Activated CD8-positive, alpha-beta memory T cell treated with anti-CD3 and anti-CD28 coated beads for 36 hours (primary cell): ENCODE measurements around the gene CTRL. TPM values are rescaled to one million over a fixed set of nuclear protein-coding genes. Genes with fewer than 3 reads are reported as not detected.
"Not testable (repeated sequence)": the region's sequence is repeated elsewhere in the genome, so short reads cannot be mapped to it uniquely, and the experiment has no call there.

ENCODE experiments used
- CTCF ChIA-PET: fragments of 350-600 bp; sonication (Branson Sonifier 250); formaldehyde crosslinking; loops from one replicate; lab custom pipeline; 2021; ENCODE audit warnings: antibody characterized with exemption; lab: Charles Lee
- POLR2A ChIA-PET: fragments of 350-600 bp; sonication (Branson Sonifier 250); formaldehyde crosslinking; loops from one replicate; lab custom pipeline; 2021; ENCODE audit warnings: antibody characterized with exemption; lab: Charles Lee
- total RNA-seq, 2 experiments: library from RNA; stranded (reverse); gene quantifications; one replicate each; pipeline ENCODE4 v1.2.3, GENCODE V29; 2021

CTRL gene
- 1 to 10 TPM; 2.7 to 4.5 TPM for total RNA-seq

DNA sequence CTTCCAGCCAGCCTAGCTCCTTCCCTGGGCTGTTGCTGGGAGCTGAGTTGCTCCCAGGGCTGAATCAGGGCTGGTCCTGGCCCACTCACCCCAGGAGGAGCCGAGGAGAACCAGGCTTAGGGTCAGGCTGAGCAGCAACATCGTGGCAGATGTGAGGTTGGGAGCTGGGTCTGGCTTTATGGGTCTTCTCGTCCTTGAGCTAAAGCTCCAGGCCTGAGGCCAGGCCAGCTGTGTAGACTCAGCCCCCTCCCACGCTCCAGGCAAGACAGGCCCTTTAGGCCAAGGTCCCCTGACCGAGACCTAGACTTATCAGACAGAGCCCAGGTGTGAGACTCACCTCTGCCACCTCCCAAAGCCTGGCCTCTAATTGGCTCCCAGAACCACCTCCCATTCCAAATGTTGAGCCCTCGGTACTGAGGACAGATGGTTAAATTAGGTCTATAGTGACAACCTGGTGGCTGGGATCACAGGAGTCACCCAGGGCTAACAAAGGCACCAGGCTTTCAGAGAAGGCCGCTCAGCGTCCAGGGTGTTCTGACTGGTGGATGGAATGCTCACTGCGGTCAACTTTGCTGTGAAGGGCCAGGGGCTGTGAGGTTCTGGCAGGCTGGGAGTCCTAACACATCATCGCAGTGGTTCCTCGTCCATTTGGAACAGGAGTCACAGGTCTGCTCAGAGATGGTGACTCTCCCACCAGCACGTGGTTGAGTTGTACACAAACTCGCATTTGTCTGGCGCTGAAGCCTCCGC is at the start of gene CTRL:
Gene CTRL, minus strand, starts transcription at position 151 of the 750 bp plus-strand sequence. Its CDS starts 10 bp downstream, at position 141.
- POLR2A ChIA-PET: interaction anchor here (0.6 kb wide), 1 partner anchor 434 kb away, joined by 3 read pairs; no protein-coding TSS in a partner anchor
- CTCF ChIA-PET: interaction anchor here (0.6 to 6.1 kb wide), 6 partner anchors 10 to 254 kb away, joined by 3 to 45 read pairs (median 4); partner anchors contain the start of genes NRN1L and PSKH1

DNA sequence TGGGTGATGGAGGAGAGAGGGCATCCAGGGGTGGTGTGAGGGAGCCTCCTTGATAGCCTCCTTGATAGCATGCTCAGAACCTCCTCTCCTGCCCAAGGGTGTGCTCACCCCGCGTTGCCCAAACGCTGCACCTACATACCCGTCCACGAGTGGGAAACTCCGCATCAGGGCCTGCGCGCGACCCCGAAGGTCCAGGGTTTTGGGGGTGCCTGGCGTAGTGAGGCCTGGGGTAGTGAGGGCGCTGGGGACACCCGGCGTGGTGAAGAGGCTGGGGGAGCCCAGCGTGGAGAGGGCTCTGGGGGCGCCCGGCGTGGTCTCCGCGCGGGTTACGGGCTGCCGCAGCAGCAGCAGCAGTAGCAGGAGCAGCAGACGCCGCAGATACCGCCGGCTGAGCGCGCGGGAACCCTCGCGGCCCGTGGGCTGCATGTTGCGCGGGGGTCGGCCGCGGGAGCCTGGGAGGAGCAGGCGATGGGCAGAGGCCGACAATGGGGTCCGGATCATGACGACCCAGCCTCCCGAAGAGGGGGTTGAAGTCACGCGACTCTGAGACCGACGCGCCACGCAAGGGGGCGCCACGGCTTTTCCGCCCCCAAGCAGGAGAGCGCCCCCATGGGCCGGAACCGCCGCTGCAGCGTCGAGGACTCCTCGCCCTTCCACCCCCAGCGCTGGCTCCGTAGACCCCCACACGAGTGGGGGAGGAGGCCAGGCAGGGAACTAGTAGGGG is 48.5 kb upstream of the CTRL start, which contains the start of gene DPEP3:
Gene DPEP3, minus strand, starts transcription at position 545 of the 724 bp plus-strand sequence. Its CDS starts 119 bp downstream, at position 426.
- ChIA-PET POLR2A (no interaction called here), CTCF (interaction anchor here (1.3 kb wide), 1 partner anchor 19 kb away, joined by 5 read pairs; the partner anchor contains the start of gene DPEP2)

DNA sequence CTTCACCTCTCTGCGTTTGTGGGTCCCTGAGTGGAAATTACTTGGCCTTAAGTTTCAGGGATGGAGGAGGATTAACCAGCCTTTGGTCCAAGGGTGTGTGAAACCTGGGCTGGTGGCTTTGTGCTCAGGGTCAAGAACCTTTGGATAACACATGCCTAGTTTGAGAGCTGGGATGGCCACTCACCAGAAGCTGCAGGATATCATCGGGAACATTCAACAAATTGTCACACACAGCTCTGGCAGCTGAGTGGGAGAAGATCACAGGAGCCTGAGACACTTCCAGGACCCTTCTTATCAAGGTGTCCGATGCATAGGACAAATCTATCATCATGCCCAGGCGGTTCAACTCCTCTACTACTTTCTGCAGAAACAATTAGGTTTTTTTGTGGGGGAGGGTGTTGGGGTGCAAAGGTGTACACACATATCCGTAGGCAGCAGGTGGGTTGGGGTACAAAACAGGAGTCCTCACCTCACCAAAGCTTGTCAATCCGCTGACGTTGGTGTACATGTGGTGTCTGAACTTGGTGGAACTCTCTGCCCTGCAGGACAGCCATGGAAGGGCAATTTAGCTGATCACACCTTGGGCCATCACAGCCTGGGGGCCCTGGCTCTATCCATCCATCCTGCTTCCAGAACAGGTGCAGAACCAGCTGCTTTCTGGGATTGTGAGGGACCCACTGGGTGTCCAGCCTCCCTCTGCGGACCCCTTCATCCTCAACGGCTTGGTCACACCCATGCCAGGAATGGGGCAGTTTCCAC is 46.0 kb upstream of the CTRL start:
- CTCF ChIA-PET: interaction anchor here (0.7 to 1.4 kb wide), 2 partner anchors 15 to 94 kb away, joined by 3 read pairs; no protein-coding TSS in a partner anchor
- POLR2A ChIA-PET: no interaction called here

GRCh38 chr16:67977005-67977404 is 45.3 kb upstream of the CTRL start:
- ChIA-PET CTCF (interaction anchor here (0.7 to 1.4 kb wide), 2 partner anchors 16 to 93 kb away, joined by 3 read pairs; no protein-coding TSS in a partner anchor), POLR2A (no interaction called here)

DNA sequence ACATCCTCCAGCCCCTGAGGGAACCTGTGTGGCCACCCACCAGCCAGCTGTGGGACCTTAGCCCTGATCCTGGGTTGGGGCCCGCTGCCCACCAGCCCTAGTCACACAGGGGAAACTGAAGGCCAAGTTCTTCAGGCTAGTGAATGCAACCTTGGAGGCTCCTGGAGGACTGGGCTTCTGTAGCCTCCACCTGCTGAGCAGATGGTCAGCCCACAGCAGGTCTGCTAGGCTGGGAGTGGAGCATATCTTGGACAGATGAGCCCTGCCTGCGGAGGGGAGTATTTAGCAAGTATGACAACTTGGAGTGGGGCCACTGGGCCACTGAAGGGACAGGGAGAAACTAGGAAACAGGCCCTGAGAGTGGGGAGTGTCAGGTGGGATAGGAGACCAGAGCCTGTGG is 44.5 kb upstream of the CTRL start:
- POLR2A ChIA-PET: no interaction called here
- CTCF ChIA-PET: no interaction called here

DNA sequence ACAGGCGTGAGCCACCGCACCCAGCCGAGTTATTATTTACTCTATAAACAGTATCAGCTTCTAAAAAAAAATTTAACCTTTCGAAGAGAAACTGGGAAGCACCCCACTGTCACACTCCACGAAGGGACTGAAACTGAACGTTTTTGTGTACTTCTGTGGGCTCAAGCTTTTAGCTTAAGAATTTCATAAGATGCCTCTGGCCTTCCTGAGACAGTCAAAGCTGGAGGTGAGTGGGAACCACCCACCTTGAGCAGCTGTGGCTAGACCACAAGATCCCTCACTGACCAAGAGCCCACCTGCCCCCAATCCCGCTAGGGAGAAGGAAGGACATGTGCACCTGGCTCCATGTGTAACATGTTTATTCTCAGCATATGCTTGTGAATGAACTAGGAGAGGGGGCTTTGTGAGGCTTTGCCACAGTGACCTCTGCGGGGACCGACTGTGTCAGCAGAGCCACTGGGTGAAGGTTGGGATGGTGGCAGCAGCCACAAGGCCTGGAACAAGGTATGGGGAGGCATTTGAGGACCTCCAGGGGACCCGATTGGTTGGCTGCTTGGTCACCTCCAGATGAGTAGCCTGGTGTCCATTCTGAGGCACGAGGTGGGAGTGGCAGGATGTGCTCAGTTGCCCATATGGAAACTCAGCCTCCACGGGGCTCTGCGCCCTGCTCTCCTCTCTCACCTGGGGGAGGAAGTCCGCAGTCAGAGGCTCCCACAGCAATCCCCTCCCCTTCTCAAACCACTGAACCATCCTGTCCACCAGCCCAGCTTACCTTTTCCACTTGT is 43.9 kb upstream of the CTRL start:
- ChIA-PET CTCF (no interaction called here), POLR2A (interaction anchor here (0.6 kb wide), 1 partner anchor 485 kb away, joined by 5 read pairs; no protein-coding TSS in a partner anchor)

DNA sequence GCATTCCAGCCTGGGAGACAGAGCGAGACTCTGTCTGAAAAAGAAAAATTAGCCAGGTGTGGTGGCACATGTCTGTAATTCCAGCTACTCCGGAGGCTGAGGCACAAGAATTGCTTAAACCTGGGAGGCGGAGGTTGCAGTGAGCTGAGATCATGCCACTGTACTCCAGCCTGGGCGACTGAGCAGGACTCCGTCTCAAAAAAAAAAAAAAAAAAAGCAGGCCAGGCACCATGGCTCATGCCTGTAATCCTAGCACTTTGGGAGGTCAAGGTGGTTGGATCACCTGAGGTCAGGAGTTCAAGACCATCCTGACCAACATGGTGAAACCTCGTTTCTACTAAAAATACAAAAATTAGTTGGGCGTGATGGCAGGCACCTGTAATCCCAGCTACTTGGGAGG is 40.6 kb upstream of the CTRL start:
- POLR2A ChIA-PET: not testable (repeated sequence)
- CTCF ChIA-PET: interaction anchor here (1.2 kb wide), 1 partner anchor 17 kb away, joined by 4 read pairs; no protein-coding TSS in a partner anchor

DNA sequence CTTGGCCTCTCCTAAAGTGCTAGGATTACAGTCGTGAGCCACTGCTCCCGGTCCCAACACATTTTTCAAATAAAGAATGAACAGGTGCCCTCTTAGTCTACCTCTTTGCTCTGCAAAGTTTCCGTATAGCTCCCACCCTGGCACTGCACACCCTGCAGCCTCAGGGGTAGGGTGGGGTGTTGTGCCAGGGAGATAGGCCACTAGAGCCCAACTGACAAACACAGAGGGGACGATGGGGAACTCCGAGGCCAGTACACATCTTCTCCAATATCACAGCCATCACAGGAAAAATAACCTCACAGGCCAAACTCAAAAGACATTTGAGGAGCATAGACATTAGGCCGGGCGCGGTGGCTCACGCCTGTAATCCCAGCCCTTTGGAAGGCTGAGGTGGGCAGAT is 39.4 kb upstream of the CTRL start:
- ChIA-PET CTCF (interaction anchor here (0.7 kb wide), 1 partner anchor 20 kb away, joined by 3 read pairs; no protein-coding TSS in a partner anchor), POLR2A (no interaction called here)

GRCh38 chr16:67969254-67970039 is 37.8 kb upstream of the CTRL start:
- ChIA-PET POLR2A (interaction anchor here (0.7 to 1.5 kb wide), 2 partner anchors 29 to 110 kb away, joined by 3 to 4 read pairs; no protein-coding TSS in a partner anchor), CTCF (interaction anchor here (1.1 to 1.4 kb wide), 2 partner anchors 54 to 59 kb away, joined by 3 read pairs; partner anchors contain the start of genes DDX28 and DUS2)

GRCh38 chr16:67968400-67969253 is 37.0 kb upstream of the CTRL start, which contains the start of gene SLC12A4:
Gene SLC12A4 (minus strand): TSS chr16:67968637. CDS start chr16:67968553, 84 bp downstream.
- CTCF ChIA-PET: interaction anchor here (1.4 kb wide), 1 partner anchor 55 kb away, joined by 3 read pairs; the partner anchor contains the start of genes DDX28 and DUS2
- POLR2A ChIA-PET: interaction anchor here (0.5 to 1.5 kb wide), 4 partner anchors 29 to 132 kb away, joined by 3 to 5 read pairs (median 4); no protein-coding TSS in a partner anchor

GRCh38 chr16:67967958-67968399 is 36.3 kb upstream of the CTRL start:
- ChIA-PET POLR2A (interaction anchor here (0.6 to 1.5 kb wide), 2 partner anchors 39 to 112 kb away, joined by 3 to 4 read pairs; no protein-coding TSS in a partner anchor), CTCF (no interaction called here)

GRCh38 chr16:67967183-67967957 is 35.7 kb upstream of the CTRL start:
- POLR2A ChIA-PET: no interaction called here
- CTCF ChIA-PET: interaction anchor here (0.6 kb wide), 1 partner anchor 502 kb away, joined by 3 read pairs; no protein-coding TSS in a partner anchor

DNA sequence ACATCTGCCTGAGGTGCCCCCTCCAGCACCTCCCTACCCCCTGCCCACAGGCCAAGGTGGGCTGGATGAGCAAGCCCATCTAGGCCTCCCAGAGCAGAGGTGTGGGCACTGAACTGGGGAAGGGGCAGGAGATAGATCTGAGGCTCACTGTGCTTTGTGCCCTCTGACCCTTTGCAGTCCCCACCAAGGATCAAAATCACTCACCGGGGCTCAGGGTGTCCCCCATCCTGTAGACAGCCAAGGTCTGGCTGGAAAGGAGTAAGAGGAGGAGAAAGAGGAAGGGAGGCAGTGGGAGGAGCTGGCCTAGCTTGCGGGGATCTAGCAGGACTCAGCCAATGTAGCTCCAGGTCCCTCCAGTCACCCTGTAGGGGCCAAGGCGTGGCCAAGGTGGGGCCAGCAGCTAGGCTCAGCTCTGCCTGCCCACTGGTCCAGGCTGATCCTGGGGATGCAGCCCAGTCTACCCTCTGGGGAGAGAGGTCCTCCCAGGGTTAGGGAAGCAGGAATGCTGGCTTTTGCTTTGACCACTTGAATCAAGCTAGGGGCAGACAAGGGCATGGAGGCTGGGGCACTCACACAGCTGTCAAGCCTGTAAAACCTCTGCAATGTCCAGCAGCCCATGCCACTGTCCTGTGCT is 35.0 kb upstream of the CTRL start:
- POLR2A ChIA-PET: no interaction called here
- CTCF ChIA-PET: interaction anchor here (0.6 to 2.2 kb wide), 4 partner anchors 11 to 503 kb away, joined by 3 to 6 read pairs (median 4); no protein-coding TSS in a partner anchor
